Hepatocyte (in vitro differentiated cells): Measurements from ENCODE around the gene RBM19. TPM values are rescaled to one million over a fixed set of nuclear protein-coding genes. Genes with fewer than 3 reads are reported as not detected.

Experiments
- DNase-seq: peaks from one replicate; pipeline ENCODE4 v3.0.0-alpha.2; 2016; ENCODE audit warnings: low spot score
- H2AFZ ChIP-seq: fragments of 200-600 bp; sonication (generic); 2 replicates; pipeline ENCODE4 v1.6.0; 2016; ENCODE audit warnings: antibody characterized with exemption, mild to moderate bottlenecking
- H3K27ac ChIP-seq: fragments of 200-600 bp; sonication (generic); 2 replicates; pipeline ENCODE4 v1.5.1; 2016; ENCODE audit warnings: mild to moderate bottlenecking
- H3K27me3 ChIP-seq: fragments of 200-600 bp; sonication (generic); 2 replicates; pipeline ENCODE4 v1.6.1; 2016
- H3K36me3 ChIP-seq: fragments of 200-600 bp; sonication (generic); replicated peaks from 2 replicates; pipeline ENCODE4 v1.5.1; 2016; ENCODE audit warnings: low read depth; ENCODE audit not compliant: insufficient read depth
- H3K4me1 ChIP-seq: fragments of 200-600 bp; sonication (generic); 2 replicates; pipeline ENCODE4 v1.5.1; 2016; ENCODE audit warnings: mild to moderate bottlenecking, moderate library complexity; ENCODE audit not compliant: insufficient read depth
- H3K4me2 ChIP-seq: fragments of 200-600 bp; sonication (generic); 2 replicates; pipeline ENCODE4 v1.6.0; 2016
- H3K4me3 ChIP-seq: fragments of 200-600 bp; sonication (generic); 2 replicates; pipeline ENCODE4 v1.5.1; 2016; ENCODE audit warnings: mild to moderate bottlenecking
- H3K79me2 ChIP-seq: fragments of 200-600 bp; sonication (generic); 2 replicates; pipeline ENCODE4 v1.6.0; 2017; ENCODE audit warnings: mild to moderate bottlenecking
- H3K9me2 ChIP-seq: fragments of 200-600 bp; sonication (generic); replicated peaks from 2 replicates; pipeline ENCODE4 v1.6.0; 2017; ENCODE audit warnings: mild to moderate bottlenecking; ENCODE audit not compliant: insufficient read depth
- H3K9me3 ChIP-seq: fragments of 200-600 bp; sonication (generic); 2 replicates; pipeline ENCODE4 v1.5.1; 2016; ENCODE audit warnings: low read depth, mild to moderate bottlenecking
- H4K20me1 ChIP-seq: fragments of 200-600 bp; sonication (generic); 2 replicates; pipeline ENCODE4 v1.6.0; 2016; ENCODE audit warnings: mild to moderate bottlenecking; ENCODE audit not compliant: insufficient read depth, poor library complexity, severe bottlenecking
- CTCF ChIP-seq: fragments of 200-600 bp; sonication (generic); IDR thresholded peaks from 2 replicates; pipeline ENCODE4 v1.5.1; 2016; ENCODE audit warnings: antibody characterized with exemption, mild to moderate bottlenecking; ENCODE audit not compliant: poor library complexity
- EZH2 ChIP-seq: fragments of 200-600 bp; sonication (generic); IDR thresholded peaks from 2 replicates; pipeline ENCODE4 v1.6.1; 2016; ENCODE audit warnings: antibody characterized with exemption, mild to moderate bottlenecking, borderline replicate concordance
- EZH2phosphoT487 ChIP-seq: fragments of 200-600 bp; sonication (generic); IDR thresholded peaks from one replicate; pipeline ENCODE4 v1.6.1; 2018; ENCODE audit warnings: antibody characterized with exemption, mild to moderate bottlenecking, low read depth, moderate library complexity; ENCODE audit not compliant: unreplicated experiment, severe bottlenecking
- WGBS: methylation state at CpG from one replicate; pipeline ENCODE4 v1.1.6; 2016; ENCODE audit warnings: low lambda C conversion rate; ENCODE audit errors: missing lambda C conversion rate; 5-methylcytosine and 5-hydroxymethylcytosine counted together
- polyA plus RNA-seq: library from polyadenylated mRNA; unstranded; fragments of >200 nt; fragmentation: Nextera tagmentation; extraction: Ambion mirVana; gene quantifications from 2 replicates; pipeline ENCODE4 v1.2.1, GENCODE V29; 2016
- total RNA-seq: library from RNA; depleted of rRNA; stranded (reverse); fragments of >200 nt; gene quantifications from 2 replicates; pipeline ENCODE4 v1.2.3, GENCODE V29; 2014

RBM19 gene
- total and polyA plus RNA-seq, 2 experiments from 2014 or later, result 14.5 to 16.8 TPM

- WGBS, result 93% methylated on average over 3 of the region's 3 CpGs
- H3K9me2 ChIP-seq, result no peaks in the 10 kb centered on the region
- no peak overlapping the region for H3K4me3 ChIP-seq
- no peak overlapping the region for H3K27ac ChIP-seq
- no peaks in the 10 kb centered on the region for H4K20me1 ChIP-seq
- H3K79me2 ChIP-seq, result no peaks in the 10 kb centered on the region
- no peak overlapping the region for H3K4me2 ChIP-seq
- H3K4me1 ChIP-seq, result no peaks in the 10 kb centered on the region
- TF ChIP-seq EZH2phosphoT487 (no peak), EZH2 (no peak), CTCF (no peak)
- no peak overlapping the region for H2AFZ ChIP-seq
- no peaks in the 10 kb centered on the region for H3K36me3 ChIP-seq
- no peaks in the 10 kb centered on the region for H3K27me3 ChIP-seq
- H3K9me3 ChIP-seq, result no peaks in the 10 kb centered on the region
- no peak for DNase-seq
These were observed 124.3 kb downstream of the RBM19 start for GRCh38 chr12:113841786-113842185.

- H3K9me3 ChIP-seq, result no peaks in the 10 kb centered on the region
- no peaks in the 10 kb centered on the region for H3K4me1 ChIP-seq
- H3K36me3 ChIP-seq, result no peaks in the 10 kb centered on the region
- no peaks in the 10 kb centered on the region for H4K20me1 ChIP-seq
- TF ChIP-seq EZH2 (no peak), CTCF (no peak), EZH2phosphoT487 (no peak)
- no peak overlapping the region for H3K4me3 ChIP-seq
- no peak for DNase-seq
- no peaks in the 10 kb centered on the region for H3K27me3 ChIP-seq
- H3K4me2 ChIP-seq, result no peak overlapping the region
- no peak overlapping the region for H2AFZ ChIP-seq
- no peaks in the 10 kb centered on the region for H3K9me2 ChIP-seq
- no peaks in the 10 kb centered on the region for H3K79me2 ChIP-seq
- WGBS, result 92% methylated on average over 15 of the region's 15 CpGs
- no peak overlapping the region for H3K27ac ChIP-seq
These were observed 125.6 kb downstream of the RBM19 start for GRCh38 chr12:113840401-113841042.

- Histone ChIP-seq H3K9me3 (no peaks in the 10 kb centered on the region), H4K20me1 (no peaks in the 10 kb centered on the region), H3K27me3 (no peaks in the 10 kb centered on the region), H3K4me3 (no peak overlapping the region), H3K36me3 (no peaks in the 10 kb centered on the region), H3K4me1 (no peaks in the 10 kb centered on the region), H3K9me2 (no peaks in the 10 kb centered on the region), H3K4me2 (no peak overlapping the region), H3K79me2 (no peaks in the 10 kb centered on the region), H2AFZ (no peak overlapping the region), H3K27ac (no peak overlapping the region)
- WGBS, result 94% methylated on average over 7 of the region's 7 CpGs
- no peak for TF ChIP-seq EZH2phosphoT487
- no peak for TF ChIP-seq EZH2
- no peak for TF ChIP-seq CTCF
- DNase-seq, result no peak
These were observed 127.2 kb downstream of the RBM19 start for GRCh38 chr12:113838896-113839295.
